H9 (cell line): ENCODE measurements around the gene C12orf57. TPM values are rescaled to one million over a fixed set of nuclear protein-coding genes. Genes with fewer than 3 reads are reported as not detected.

ENCODE experiments used
- DNase-seq: peaks from one replicate; pipeline ENCODE4 v3.0.0-alpha.2; 2017
- H2AFZ ChIP-seq: one replicate; pipeline ENCODE4 v1.6.1; 2013; ENCODE audit warnings: mild to moderate bottlenecking, low read length, control low read depth, moderate library complexity
- H2AK5ac ChIP-seq: 2 replicates; pipeline ENCODE4 v1.6.1; 2013; ENCODE audit warnings: low read length, control low read depth, mixed read lengths; ENCODE audit not compliant: insufficient read length
- H2BK120ac ChIP-seq: one replicate; pipeline ENCODE4 v1.6.1; 2013; ENCODE audit warnings: low read depth, mild to moderate bottlenecking, low read length, control low read depth, inconsistent platforms; ENCODE audit not compliant: poor library complexity, severe bottlenecking
- H2BK12ac ChIP-seq: 2 replicates; pipeline ENCODE4 v1.6.1; 2013; ENCODE audit warnings: low read length, control low read depth, mixed read lengths, low read depth; ENCODE audit not compliant: insufficient read length
- H2BK15ac ChIP-seq: 2 replicates; pipeline ENCODE4 v1.6.1; 2013; ENCODE audit warnings: low read depth, low read length, control low read depth
- H2BK20ac ChIP-seq: one replicate; pipeline ENCODE4 v1.6.1; 2013; ENCODE audit warnings: low read depth, mild to moderate bottlenecking, low read length, control low read depth, inconsistent platforms; ENCODE audit not compliant: poor library complexity, severe bottlenecking
- H2BK5ac ChIP-seq: 2 replicates; pipeline ENCODE4 v1.6.1; 2013; ENCODE audit warnings: low read length, control low read depth, mixed read lengths; ENCODE audit not compliant: insufficient read length
- H3K14ac ChIP-seq: 2 replicates; pipeline ENCODE4 v1.6.1; 2013; ENCODE audit warnings: low read length, control low read depth; ENCODE audit not compliant: insufficient read depth
- H3K18ac ChIP-seq: 2 replicates; pipeline ENCODE4 v1.6.1; 2013; ENCODE audit warnings: low read depth, mild to moderate bottlenecking, mixed read lengths, low read length, control low read depth; ENCODE audit not compliant: insufficient read length
- H3K23ac ChIP-seq: 2 replicates; pipeline ENCODE4 v1.6.1; 2013; ENCODE audit warnings: low read length, control low read depth, mixed read lengths, low read depth; ENCODE audit not compliant: insufficient read length
- H3K23me2 ChIP-seq: 2 replicates; pipeline ENCODE4 v1.6.1; 2013; ENCODE audit warnings: low read depth, mild to moderate bottlenecking, mixed read lengths, low read length, control low read depth; ENCODE audit not compliant: insufficient read length, poor library complexity, severe bottlenecking
- H3K27ac ChIP-seq: 2 replicates; pipeline ENCODE4 v1.5.1; 2013; ENCODE audit warnings: low read length, control low read depth, mixed read lengths, low read depth; ENCODE audit not compliant: insufficient read length
- H3K27me3 ChIP-seq: 2 replicates; pipeline ENCODE4 v1.6.1; 2013; ENCODE audit warnings: low read length, control low read depth, inconsistent platforms; ENCODE audit not compliant: insufficient read depth
- H3K4ac ChIP-seq: 2 replicates; pipeline ENCODE4 v1.6.1; 2013; ENCODE audit warnings: low read depth, mild to moderate bottlenecking, control low read depth, inconsistent platforms, low read length, moderate library complexity
- H3K4me1 ChIP-seq: 2 replicates; pipeline ENCODE4 v1.6.1; 2013; ENCODE audit warnings: low read length, control low read depth, inconsistent platforms; ENCODE audit not compliant: insufficient read depth
- H3K4me2 ChIP-seq: 2 replicates; pipeline ENCODE4 v1.6.1; 2013; ENCODE audit warnings: low read length, control low read depth, mixed read lengths; ENCODE audit not compliant: insufficient read length, insufficient read depth
- H3K56ac ChIP-seq: 2 replicates; pipeline ENCODE4 v1.6.1; 2013; ENCODE audit warnings: low read depth, mild to moderate bottlenecking, mixed read lengths, low read length, control low read depth; ENCODE audit not compliant: insufficient read length
- H3K79me1 ChIP-seq: 2 replicates; pipeline ENCODE4 v1.6.1; 2013; ENCODE audit warnings: low read depth, mild to moderate bottlenecking, moderate library complexity, low read length, control low read depth, inconsistent platforms; ENCODE audit not compliant: insufficient read depth, poor library complexity, severe bottlenecking
- H3K79me2 ChIP-seq: 2 replicates; pipeline ENCODE4 v1.6.1; 2013; ENCODE audit warnings: low read length, control low read depth, inconsistent platforms; ENCODE audit not compliant: insufficient read depth
- H3K9ac ChIP-seq: 2 replicates; pipeline ENCODE4 v1.6.1; 2013; ENCODE audit warnings: low read length, control low read depth, mixed read lengths; ENCODE audit not compliant: insufficient read length; ENCODE audit errors: extremely low read depth
- H3K9me3 ChIP-seq: one replicate; pipeline ENCODE4 v1.6.1; 2013; ENCODE audit warnings: low read depth, low read length, inconsistent platforms; ENCODE audit not compliant: control insufficient read depth
- H3T11ph ChIP-seq: one replicate; pipeline ENCODE4 v1.6.1; 2013; ENCODE audit warnings: mild to moderate bottlenecking, low read length, control low read depth, inconsistent platforms
- H4K20me1 ChIP-seq: one replicate; pipeline ENCODE4 v1.6.1; 2013; ENCODE audit not compliant: control insufficient read depth, insufficient read length, insufficient read depth
- H4K5ac ChIP-seq: 2 replicates; pipeline ENCODE4 v1.6.1; 2013; ENCODE audit warnings: low read depth, mild to moderate bottlenecking, mixed read lengths, low read length, control low read depth; ENCODE audit not compliant: insufficient read length
- H4K8ac ChIP-seq: replicated peaks from 2 replicates; pipeline ENCODE4 v1.6.1; 2013; ENCODE audit warnings: low read length, control low read depth, mixed read lengths, low read depth; ENCODE audit not compliant: insufficient read length
- H4K91ac ChIP-seq: 2 replicates; pipeline ENCODE4 v1.6.1; 2013; ENCODE audit warnings: low read depth, mild to moderate bottlenecking, moderate library complexity, mixed read lengths, low read length, control low read depth; ENCODE audit not compliant: insufficient read length
- H3K27ac Mint-ChIP-seq, 3 experiments: 2 replicates in 2 of 3; 3 replicates in 1 of 3; pipeline ENCODE4 v1.8.0; 2020 to 2021; ENCODE audit warnings: mixed read lengths in 3 of 3, mild to moderate bottlenecking in 1 of 3, moderate library complexity in 1 of 3
- H3K27me3 Mint-ChIP-seq: 2 replicates; pipeline ENCODE4 v1.8.0; 2021; ENCODE audit warnings: low read depth, mild to moderate bottlenecking, moderate library complexity, mixed read lengths
- H3K36me3 Mint-ChIP-seq, 3 experiments: 2 replicates in 2 of 3; 3 replicates in 1 of 3; pipeline ENCODE4 v1.8.0; 2020 to 2021; ENCODE audit warnings: low read depth in 3 of 3, mixed read lengths in 3 of 3; ENCODE audit not compliant: insufficient read depth in 1 of 3
- H3K4me1 Mint-ChIP-seq, 2 experiments: 2 replicates each; pipeline ENCODE4 v1.8.0; 2020; ENCODE audit warnings: mixed read lengths in 2 of 2
- H3K4me3 Mint-ChIP-seq, 2 experiments: 2 replicates in 1 of 2; 3 replicates in 1 of 2; pipeline ENCODE4 v1.8.0; 2020 to 2021; ENCODE audit warnings: mild to moderate bottlenecking in 2 of 2, mixed read lengths in 2 of 2, moderate library complexity in 1 of 2
- H3K9me3 Mint-ChIP-seq, 2 experiments: 2 replicates in 1 of 2; 3 replicates in 1 of 2; pipeline ENCODE4 v1.8.0; 2020; ENCODE audit warnings: mild to moderate bottlenecking in 2 of 2, mixed read lengths in 2 of 2, moderate library complexity in 1 of 2
- WGBS: extraction: QIAGEN DNeasy Blood & Tissue Kit; methylation state at CpG from one replicate; pipeline ENCODE4 v1.1.7; 2013; ENCODE audit warnings: missing lambda C conversion rate, low lambda C conversion rate, mixed read lengths; ENCODE audit not compliant: insufficient read length; ENCODE audit errors: extremely low coverage; 5-methylcytosine and 5-hydroxymethylcytosine counted together
- total RNA-seq: library from RNA; stranded (reverse); gene quantifications from 2 replicates; pipeline ENCODE4 v1.2.1, GENCODE V29; 2021
- TF ChIP-seq, protein P1 (sequence below): fragments of 200-600 bp; sonication (generic); conservative IDR thresholded peaks from 3 replicates; pipeline ENCODE4 v1.8.0; 2021; ENCODE audit warnings: antibody characterized with exemption, mild to moderate bottlenecking

C12orf57 gene
- total RNA-seq, 1 experiment from 2014 or later: 195 TPM

DNA sequence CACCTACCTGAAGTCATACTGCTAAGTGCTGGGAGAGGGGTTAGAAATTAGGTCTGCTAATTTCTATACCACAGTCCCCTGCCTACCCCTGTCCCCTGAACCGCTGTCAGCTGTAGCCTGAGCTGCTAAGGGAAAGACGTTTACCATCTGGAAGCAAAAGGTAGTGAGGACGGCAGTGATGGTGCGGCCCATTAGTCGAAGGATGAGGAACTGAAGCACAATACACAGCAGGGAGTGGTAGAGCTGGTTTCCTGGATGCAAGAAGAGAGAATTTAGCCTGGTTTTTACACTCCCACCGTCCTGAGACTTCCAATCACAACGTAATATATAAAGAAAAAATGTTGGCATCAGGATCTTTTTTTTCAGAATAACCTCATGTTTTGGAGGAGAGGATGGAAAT, 38.7 kb downstream of the C12orf57 start:
- H3K9me3 Mint-ChIP-seq: no peaks in the 10 kb centered on the region
- DNase-seq: no peak

More for the DNA sequence above, 38.7 kb downstream of the C12orf57 start:
- H3K18ac ChIP-seq: no peak overlapping the region
- Mint-ChIP-seq H3K27ac (peak overlapping the region in 2 of 3 experiments; percentile 1 to 46; a peak in 2 of 7 replicates), H3K4me3 (no peak overlapping the region; a peak in 1 of 5 replicates), H3K4me1 (peaks cover 3 to 10% of the 10 kb centered on the region in 2 experiments), H3K36me3 (peaks cover 6 to 50% (median 45%) of the 10 kb centered on the region in 3 experiments; a peak in 6 of 7 replicates), H3K27me3 (no peaks in the 10 kb centered on the region; the same call in 1 of the 2 replicates)
- H2BK20ac ChIP-seq: no peak overlapping the region
- no peak overlapping the region for H3K56ac ChIP-seq
- H3K9me3 ChIP-seq: no peaks in the 10 kb centered on the region
- no peak overlapping the region for H3K9ac ChIP-seq
- H3T11ph ChIP-seq: no peak overlapping the region
- H2AK5ac ChIP-seq: no peak overlapping the region
- H3K79me2 ChIP-seq: no peaks in the 10 kb centered on the region
- H2BK120ac ChIP-seq: no peak overlapping the region
- H3K27me3 ChIP-seq: no peaks in the 10 kb centered on the region
- H2BK5ac ChIP-seq: no peak overlapping the region
- no peak overlapping the region for H2BK12ac ChIP-seq
- H3K23me2 ChIP-seq: no peaks in the 10 kb centered on the region
- no peaks in the 10 kb centered on the region for H4K20me1 ChIP-seq
- H3K4ac ChIP-seq: no peak overlapping the region
- H3K23ac ChIP-seq: no peak overlapping the region
- H2AFZ ChIP-seq: no peak overlapping the region
- H3K14ac ChIP-seq: no peak overlapping the region
- TF ChIP-seq, protein P1, sequence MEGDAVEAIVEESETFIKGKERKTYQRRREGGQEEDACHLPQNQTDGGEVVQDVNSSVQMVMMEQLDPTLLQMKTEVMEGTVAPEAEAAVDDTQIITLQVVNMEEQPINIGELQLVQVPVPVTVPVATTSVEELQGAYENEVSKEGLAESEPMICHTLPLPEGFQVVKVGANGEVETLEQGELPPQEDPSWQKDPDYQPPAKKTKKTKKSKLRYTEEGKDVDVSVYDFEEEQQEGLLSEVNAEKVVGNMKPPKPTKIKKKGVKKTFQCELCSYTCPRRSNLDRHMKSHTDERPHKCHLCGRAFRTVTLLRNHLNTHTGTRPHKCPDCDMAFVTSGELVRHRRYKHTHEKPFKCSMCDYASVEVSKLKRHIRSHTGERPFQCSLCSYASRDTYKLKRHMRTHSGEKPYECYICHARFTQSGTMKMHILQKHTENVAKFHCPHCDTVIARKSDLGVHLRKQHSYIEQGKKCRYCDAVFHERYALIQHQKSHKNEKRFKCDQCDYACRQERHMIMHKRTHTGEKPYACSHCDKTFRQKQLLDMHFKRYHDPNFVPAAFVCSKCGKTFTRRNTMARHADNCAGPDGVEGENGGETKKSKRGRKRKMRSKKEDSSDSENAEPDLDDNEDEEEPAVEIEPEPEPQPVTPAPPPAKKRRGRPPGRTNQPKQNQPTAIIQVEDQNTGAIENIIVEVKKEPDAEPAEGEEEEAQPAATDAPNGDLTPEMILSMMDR: no peak
- no peak overlapping the region for H2BK15ac ChIP-seq
- no peak overlapping the region for H4K5ac ChIP-seq
- WGBS: no CpG with 5 or more reads among the region's 7 CpGs
- H3K27ac ChIP-seq: no peak overlapping the region
- H3K4me2 ChIP-seq: no peak overlapping the region
- H4K91ac ChIP-seq: no peak overlapping the region
- no peaks in the 10 kb centered on the region for H3K79me1 ChIP-seq
- H4K8ac ChIP-seq: no peak overlapping the region
- no peaks in the 10 kb centered on the region; the same call in 1 of the 2 replicates for H3K4me1 ChIP-seq
